NT2/D1 (cell line): ENCODE results near the gene MRPL38.

Experiments
- YY1 ChIP-seq: IDR thresholded peaks from 2 replicates; pipeline ENCODE4 v1.6.1; 2011; ENCODE audit not compliant: insufficient read length, insufficient read depth
- ZNF274 ChIP-seq: IDR thresholded peaks from 2 replicates; pipeline ENCODE4 v1.6.1; 2011; ENCODE audit warnings: mild to moderate bottlenecking, low read depth, low read length

GRCh38 chr17:75881678-75882454 is 22.8 kb downstream of the MRPL38 start:
- TF ChIP-seq YY1 (no peak), ZNF274 (no peak)
